BLaER1 treated with 17β-estradiol and CSF1 and Interleukin-3, amounts not matched to agents 10 nM and 100 nM (cell line): ENCODE data around the gene COL7A1.
"Not testable (repeated sequence)": the region's sequence is repeated elsewhere in the genome, so short reads cannot be mapped to it uniquely, and the experiment has no call there.

Experiments used
- H3K27ac ChIP-seq, 11 experiments: shearing (Covaris generic); formaldehyde crosslinking; 2 replicates each; pipeline ENCODE4 v1.8.1; 2022
- H3K27me3 ChIP-seq, 11 experiments: shearing (Covaris generic); formaldehyde crosslinking; 2 replicates each; pipeline ENCODE4 v1.8.1; 2022
- H3K36me3 ChIP-seq, 11 experiments: shearing (Covaris generic); formaldehyde crosslinking; 2 replicates each; pipeline ENCODE4 v1.8.1; 2022
- H3K4me1 ChIP-seq, 10 experiments: shearing (Covaris generic); formaldehyde crosslinking; 2 replicates each; pipeline ENCODE4 v1.8.1; 2022
- H3K4me2 ChIP-seq, 11 experiments: shearing (Covaris generic); formaldehyde crosslinking; 2 replicates each; pipeline ENCODE4 v1.8.1; 2022
- H3K4me3 ChIP-seq, 10 experiments: shearing (Covaris generic); formaldehyde crosslinking; 2 replicates each; pipeline ENCODE4 v1.8.1; 2022
- H3K9ac ChIP-seq, 11 experiments: shearing (Covaris generic); formaldehyde crosslinking; 2 replicates each; pipeline ENCODE4 v1.8.1; 2022
- H3K9me3 ChIP-seq, 11 experiments: shearing (Covaris generic); formaldehyde crosslinking; replicated peaks in 1 of 11; 2 replicates each; pipeline ENCODE4 v1.8.1; 2022
- H4K20me1 ChIP-seq, 11 experiments: shearing (Covaris generic); formaldehyde crosslinking; 2 replicates each; pipeline ENCODE4 v1.8.1; 2022
- Cebpa-rat ChIP-seq, 11 experiments: shearing (Covaris generic); IDR thresholded peaks; 2 replicates each; pipeline ENCODE4 v1.8.1; 2022

COL7A1 gene

DNA sequence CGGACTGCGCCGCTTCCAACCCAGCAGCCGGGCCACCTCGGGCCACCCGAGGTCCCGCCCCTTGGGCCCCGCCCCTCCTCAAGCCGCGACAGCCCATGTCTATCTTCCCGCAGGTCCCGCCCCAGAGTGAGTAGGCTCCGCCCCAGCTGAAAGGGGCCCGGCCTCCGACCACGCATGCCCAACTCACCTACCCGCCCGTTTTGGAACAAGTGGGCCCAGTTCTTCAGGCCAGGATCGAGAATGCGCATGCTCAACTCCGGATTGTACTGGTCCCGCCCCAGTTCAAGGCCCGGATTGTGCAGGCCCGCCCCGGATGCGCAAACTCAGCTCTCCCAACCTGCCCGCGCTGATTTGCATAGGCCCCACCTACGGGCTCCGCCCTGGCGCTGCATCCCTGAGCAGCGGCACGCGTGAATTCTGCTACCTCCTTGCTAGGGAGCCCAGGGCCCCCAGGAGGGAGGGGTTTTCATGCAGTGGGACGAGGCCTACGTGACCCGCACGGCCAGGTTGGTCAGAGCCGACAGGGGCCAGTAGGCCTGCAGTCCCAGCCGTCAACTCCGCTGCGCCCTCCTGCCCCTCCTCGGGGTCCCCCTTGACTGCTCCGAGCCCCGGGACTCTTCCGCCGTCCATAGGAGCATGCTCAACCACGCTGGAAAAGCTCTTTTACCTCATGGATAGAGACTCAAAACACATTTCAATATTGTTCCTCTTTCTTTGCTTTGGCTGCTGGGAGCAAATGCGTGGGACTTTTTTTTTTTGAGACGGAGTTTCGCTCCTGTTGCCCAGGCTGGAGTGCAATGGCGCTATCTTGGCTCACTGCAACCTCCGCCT, 38.1 kb downstream of the COL7A1 start, which contains the start of gene PFKFB4:
Gene PFKFB4, minus strand, starts transcription at position 8 of the 831 bp plus-strand sequence. CDS start 26 bp downstream, outside the sequence.
- Histone ChIP-seq H3K36me3 (peaks cover 0 to 6% (median 0%) of the 10 kb centered on the region in 11 experiments; a peak in 4 of 22 replicates), H3K4me2 (peak within 1 kb of the TSS; percentile 87 to 99 (median 97)), H3K27ac (peak within 1 kb of the TSS; percentile 44 to 91 (median 78); a peak in 21 of 22 replicates), H3K4me1 (peaks cover 85 to 95% (median 93%) of the 10 kb centered on the region in 10 experiments), H3K4me3 (peak within 1 kb of the TSS; percentile 63 to 79 (median 71)), H4K20me1 (no peaks in the 10 kb centered on the region), H3K27me3 (no peaks in the 10 kb centered on the region), H3K9me3 (no peaks in the 10 kb centered on the region), H3K9ac (peak within 1 kb of the TSS; percentile 63 to 82 (median 79))
- TF ChIP-seq Cebpa-rat (IDR thresholded peaks at IDR 0.05): no peak

- H4K20me1 ChIP-seq: no peaks in the 10 kb centered on the region
- peak overlapping the region; percentile 62 to 81 (median 78) for H3K9ac ChIP-seq
- H3K9me3 ChIP-seq: no peaks in the 10 kb centered on the region
- peak overlapping the region; percentile 29 to 91 (median 78); a peak in 19 of 22 replicates for H3K27ac ChIP-seq
- peak overlapping the region; percentile 63 to 79 (median 71) for H3K4me3 ChIP-seq
- peak overlapping the region; percentile 87 to 98 (median 97) for H3K4me2 ChIP-seq
- no peak for TF ChIP-seq Cebpa-rat (IDR thresholded peaks at IDR 0.05)
- H3K27me3 ChIP-seq: no peaks in the 10 kb centered on the region
- H3K36me3 ChIP-seq: peaks cover 0 to 13% (median 0%) of the 10 kb centered on the region in 11 experiments; a peak in 4 of 22 replicates
- H3K4me1 ChIP-seq: peaks cover 85 to 95% (median 93%) of the 10 kb centered on the region in 10 experiments
Measured at GRCh38 chr3:48555949-48556795, 39.0 kb downstream of the COL7A1 start.

DNA sequence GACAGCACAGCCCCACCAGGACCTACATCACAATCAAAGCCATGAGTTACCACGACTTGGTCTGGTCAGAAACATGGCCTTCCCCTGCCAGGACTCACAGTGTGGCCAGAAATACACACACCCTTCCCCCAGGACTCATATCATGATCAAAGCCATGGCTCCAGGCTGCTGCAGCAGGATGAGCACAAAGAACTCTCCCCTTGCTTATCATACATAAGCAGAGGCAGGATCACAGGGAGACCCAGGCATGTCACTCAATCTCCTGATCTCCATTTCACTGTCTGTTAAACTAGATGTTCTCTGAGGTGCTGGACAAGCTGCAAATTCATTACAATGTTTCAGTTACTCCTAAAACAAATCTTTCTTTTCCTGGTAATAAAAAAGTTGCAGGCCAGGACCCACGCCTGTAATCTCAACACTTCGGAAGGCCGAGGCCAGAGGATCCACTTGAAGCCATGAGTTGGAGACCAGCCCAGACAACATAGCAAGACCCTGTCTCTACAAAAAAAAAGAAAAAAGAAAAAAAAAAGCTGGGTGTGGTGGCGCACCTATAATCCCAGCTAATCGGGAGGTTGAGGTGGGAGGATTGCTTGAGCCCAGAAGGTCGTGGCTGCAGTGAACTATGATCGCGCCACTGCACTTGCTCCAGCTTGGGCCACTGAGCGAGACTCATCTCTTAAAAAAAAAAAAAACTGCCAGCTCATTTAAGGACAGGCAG, 39.7 kb downstream of the COL7A1 start:
- H3K4me2 ChIP-seq: peak overlapping the region; percentile 87 to 98 (median 97)
- peak overlapping the region; percentile 63 to 79 (median 71) for H3K4me3 ChIP-seq
- H3K9me3 ChIP-seq: no peaks in the 10 kb centered on the region
- peak overlapping the region; percentile 62 to 81 (median 78) for H3K9ac ChIP-seq
- H3K27ac ChIP-seq: peak overlapping the region; percentile 8 to 91 (median 72); a peak in 19 of 22 replicates
- H4K20me1 ChIP-seq: 0 out of 22 replicates have a peak, but pooled peaks cover 0 to 3% (median 0%) of the 10 kb centered on the region in 11 experiments
- peaks cover 0 to 13% (median 0%) of the 10 kb centered on the region in 11 experiments; a peak in 4 of 22 replicates for H3K36me3 ChIP-seq
- no peaks in the 10 kb centered on the region for H3K27me3 ChIP-seq
- peaks cover 85 to 95% (median 93%) of the 10 kb centered on the region in 10 experiments for H3K4me1 ChIP-seq
- TF ChIP-seq Cebpa-rat (IDR thresholded peaks at IDR 0.05): no peak

GRCh38 chr3:48553886-48554845, 41.0 kb downstream of the COL7A1 start:
- Histone ChIP-seq H3K4me3 (peak overlapping the region; percentile 9 to 79 (median 71); a peak in 14 of 20 replicates), H3K36me3 (peaks cover 0 to 21% (median 5%) of the 10 kb centered on the region in 11 experiments; a peak in 6 of 22 replicates), H3K27ac (peak overlapping the region; percentile 33 to 91 (median 72); a peak in 21 of 22 replicates), H3K9me3 (no peaks in the 10 kb centered on the region), H3K4me1 (peaks cover 85 to 95% (median 93%) of the 10 kb centered on the region in 10 experiments), H3K4me2 (peak overlapping the region; percentile 87 to 98 (median 97)), H4K20me1 (peaks cover 0 to 3% (median 0%) of the 10 kb centered on the region in 11 experiments; a peak in 1 of 22 replicates), H3K9ac (peak overlapping the region in 10 of 11 experiments; percentile 9 to 81 (median 76); a peak in 17 of 22 replicates), H3K27me3 (no peaks in the 10 kb centered on the region)
- TF ChIP-seq Cebpa-rat (IDR thresholded peaks at IDR 0.05): no peak

- Histone ChIP-seq H3K9me3 (no peaks in the 10 kb centered on the region), H3K9ac (peak overlapping the region in 9 of 11 experiments; percentile 9 to 81 (median 64); a peak in 15 of 22 replicates), H3K27me3 (no peaks in the 10 kb centered on the region), H3K4me1 (peaks cover 85 to 95% (median 93%) of the 10 kb centered on the region in 10 experiments), H3K36me3 (peaks cover 0 to 24% (median 5%) of the 10 kb centered on the region in 11 experiments; a peak in 9 of 22 replicates), H3K4me3 (peak overlapping the region in 9 of 10 experiments; percentile 0 to 79 (median 69); a peak in 11 of 20 replicates), H3K4me2 (peak overlapping the region; percentile 87 to 98 (median 97)), H4K20me1 (peaks cover 0 to 3% (median 0%) of the 10 kb centered on the region in 11 experiments; a peak in 1 of 22 replicates), H3K27ac (peak overlapping the region; percentile 33 to 91 (median 72); a peak in 21 of 22 replicates)
- no peak for TF ChIP-seq Cebpa-rat (IDR thresholded peaks at IDR 0.05)
Measured at GRCh38 chr3:48553361-48553760, 41.8 kb downstream of the COL7A1 start.

DNA sequence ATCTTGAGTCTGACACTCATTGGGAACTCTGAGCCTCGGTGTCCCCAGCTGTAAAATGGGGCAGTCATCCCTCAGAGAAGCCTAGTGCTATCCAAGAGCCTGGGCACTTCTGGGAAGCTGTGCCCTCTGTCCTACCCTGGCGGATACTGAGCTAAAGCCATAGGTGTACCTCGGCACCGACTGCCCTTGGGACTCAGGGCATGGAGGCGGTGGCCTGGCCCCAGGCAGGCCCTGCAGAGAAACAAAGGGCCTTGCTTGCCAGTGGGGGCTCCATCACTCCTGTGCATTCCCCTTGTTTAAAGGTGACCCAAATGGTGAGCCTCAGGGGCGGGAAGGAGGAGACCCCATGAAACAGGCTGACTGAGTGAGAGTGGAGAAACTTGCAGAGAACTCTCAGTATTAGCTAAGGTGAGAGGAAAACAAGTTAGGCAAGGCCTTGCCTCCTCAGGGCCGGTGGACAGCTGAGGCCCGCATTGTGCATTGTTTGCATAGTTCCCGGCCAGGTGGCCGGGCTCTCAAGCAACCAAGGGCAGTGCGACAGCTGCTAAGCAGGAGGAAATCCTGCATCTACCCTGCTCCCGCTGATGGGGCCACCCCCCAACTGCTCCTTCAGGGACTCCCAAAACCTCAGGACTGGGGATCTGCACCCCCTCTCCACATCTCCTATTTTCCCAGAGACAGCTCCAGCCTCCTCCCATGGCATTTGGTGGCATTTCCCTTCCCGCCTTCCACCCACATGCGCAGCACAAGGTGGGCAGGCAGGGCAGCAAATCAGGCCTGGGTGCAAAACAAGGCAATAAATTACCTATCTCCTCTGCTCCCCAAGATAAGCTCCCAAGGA, 42.8 kb downstream of the COL7A1 start:
- Histone ChIP-seq H3K9ac (peak overlapping the region in 10 of 11 experiments; percentile 7 to 81 (median 31); a peak in 15 of 22 replicates), H3K9me3 (no peaks in the 10 kb centered on the region), H3K4me3 (peak overlapping the region in 3 of 10 experiments; percentile 8 to 13 (median 9); a peak in 3 of 20 replicates), H3K27ac (peak overlapping the region in 9 of 11 experiments; percentile 52 to 91 (median 77); a peak in 19 of 22 replicates), H3K27me3 (no peaks in the 10 kb centered on the region), H3K4me1 (peaks cover 77 to 92% (median 87%) of the 10 kb centered on the region in 10 experiments), H3K4me2 (peak overlapping the region; percentile 87 to 98 (median 97)), H3K36me3 (peaks cover 9 to 34% (median 14%) of the 10 kb centered on the region in 11 experiments), H4K20me1 (peaks cover 0 to 3% (median 0%) of the 10 kb centered on the region in 11 experiments; a peak in 1 of 22 replicates)
- TF ChIP-seq Cebpa-rat (IDR thresholded peaks at IDR 0.05): no peak

GRCh38 chr3:48551651-48552050, 43.5 kb downstream of the COL7A1 start:
- H3K4me2 ChIP-seq: peak overlapping the region; percentile 87 to 98 (median 97)
- peaks cover 76 to 95% (median 85%) of the 10 kb centered on the region in 10 experiments for H3K4me1 ChIP-seq
- not testable (repeated sequence) for H4K20me1 ChIP-seq, H3K9me3 ChIP-seq, H3K27me3 ChIP-seq, H3K4me3 ChIP-seq
- peaks cover 15 to 41% (median 21%) of the 10 kb centered on the region in 11 experiments for H3K36me3 ChIP-seq
- H3K9ac ChIP-seq: peak overlapping the region in 6 of 11 experiments; percentile 8 to 81 (median 69); a peak in 9 of 22 replicates
- H3K27ac ChIP-seq: peak overlapping the region in 7 of 11 experiments; percentile 52 to 91 (median 78); a peak in 12 of 22 replicates
